DOHH2 (cell line): ENCODE measurements around the gene PTK7.

ENCODE experiments used
- CTCF ChIP-seq: fragments of 200-600 bp; sonication (generic); IDR thresholded peaks from one replicate; pipeline ENCODE4 v1.5.1; 2014; ENCODE audit warnings: antibody characterized with exemption, mild to moderate bottlenecking, low read depth, low read length; ENCODE audit not compliant: poor library complexity, severe bottlenecking
- EZH2phosphoT487 ChIP-seq: fragments of 200-600 bp; sonication (generic); IDR thresholded peaks from 2 replicates; pipeline ENCODE4 v1.6.1; 2017; ENCODE audit warnings: borderline replicate concordance, mild to moderate bottlenecking, antibody characterized with exemption, low read length, moderate library complexity, mixed read lengths

- TF ChIP-seq CTCF, result no peak
- TF ChIP-seq EZH2phosphoT487, result no peak
Observed at GRCh38 chr6:43077981-43078511, 1.9 kb downstream of the PTK7 start.
